HepG2 (cell line): ENCODE results near the gene TUT7. TPM values are rescaled to one million over a fixed set of nuclear protein-coding genes. Genes with fewer than 3 reads are reported as not detected.
A peak's percentile ranks its signal among the peaks of the same experiment; 100 is the strongest.

Source experiments
- CEBPB ChIP-seq: IDR thresholded peaks from 2 replicates; pipeline ENCODE4 v1.6.1; 2011; ENCODE audit warnings: low read depth, low read length, improper control_type of control experiment, borderline replicate concordance
- GATA4 ChIP-seq: sonication (generic); IDR thresholded peaks from 2 replicates; pipeline ENCODE4 v1.6.1; 2016; ENCODE audit warnings: antibody characterized with exemption, low read depth, borderline replicate concordance
- GLI4 ChIP-seq: sonication (generic); formaldehyde crosslinking; IDR thresholded peaks from 2 replicates; pipeline ENCODE4 v1.5.1; 2020; ENCODE audit warnings: missing genetic modification reagents, mild to moderate bottlenecking, moderate library complexity, borderline replicate concordance
- MAZ ChIP-seq, 2 experiments: sonication (generic) in 1 of 2; formaldehyde crosslinking in 1 of 2; IDR thresholded peaks; 2 replicates each; pipeline versions ENCODE4 v1.5.0 to v1.6.1; 2012 to 2020; ENCODE audit warnings: low read depth in 2 of 2, mild to moderate bottlenecking in 2 of 2, borderline replicate concordance in 1 of 2, improper control_type of control experiment in 1 of 2, low read length in 1 of 2, missing genetic modification reagents in 1 of 2, moderate library complexity in 1 of 2
- PHF5A ChIP-seq: IDR thresholded peaks from one replicate; pipeline ENCODE4 v1.6.1; 2018; ENCODE audit warnings: low read depth, missing genetic modification reagents; ENCODE audit not compliant: unreplicated experiment
- ZNF382 ChIP-seq: sonication (generic); formaldehyde crosslinking; IDR thresholded peaks from 2 replicates; pipeline ENCODE4 v1.5.0; 2020; ENCODE audit warnings: missing genetic modification reagents, mild to moderate bottlenecking, borderline replicate concordance
- ZNF607 ChIP-seq: sonication (generic); formaldehyde crosslinking; IDR thresholded peaks from 2 replicates; pipeline ENCODE4 v1.5.1; 2020; ENCODE audit warnings: missing genetic modification reagents, mild to moderate bottlenecking, borderline replicate concordance
- polyA plus RNA-seq, 8 experiments: library from polyadenylated mRNA; depleted of rRNA in 3 of 8; stranded (reverse) in 7 of 8; unstranded in 1 of 8; fragments of >200 nt; fragmentation: Illumina TruSeq in 4 of 8; extraction: Trizol in 4 of 8; gene quantifications; 2 replicates each; pipeline versions ENCODE4 v1.2.1 to v1.2.3, GENCODE V29; 2011 to 2016; ENCODE audit warnings: low read depth in 4 of 8, missing spikeins in 1 of 8, mixed read lengths in 1 of 8; ENCODE audit not compliant: insufficient read depth in 1 of 8
- total RNA-seq, 5 experiments: library from RNA; depleted of rRNA; stranded (reverse); fragments of >200 nt; fragmentation: Illumina TruSeq; extraction: Trizol; gene quantifications; 2 replicates each; pipeline ENCODE4 v1.2.3, GENCODE V29; 2016; ENCODE audit warnings: low read depth in 1 of 5
- TF ChIP-seq, protein P1 (sequence below): sonication (generic); formaldehyde crosslinking; IDR thresholded peaks from 2 replicates; pipeline ENCODE4 v1.8.1; 2022; ENCODE audit warnings: low read depth, mild to moderate bottlenecking, missing genetic modification reagents
- TF ChIP-seq, protein P2 (sequence below): sonication (generic); formaldehyde crosslinking; IDR thresholded peaks from 2 replicates; pipeline ENCODE4 v1.5.1; 2020; ENCODE audit warnings: mild to moderate bottlenecking, missing genetic modification reagents, moderate library complexity
- TF ChIP-seq, protein P3 (sequence below), 2 experiments: fragments of 450-650 bp in 1 of 2; sonication (generic) in 1 of 2; formaldehyde crosslinking in 1 of 2; IDR thresholded peaks; 2 replicates each; pipeline versions ENCODE4 v1.6.1 to v1.8.0; 2016 to 2022; ENCODE audit warnings: antibody characterized with exemption in 1 of 2, mild to moderate bottlenecking in 1 of 2, missing genetic modification reagents in 1 of 2

Gene TUT7
- total and polyA plus RNA-seq, 2 of the 13 experiments (the other 11 are each of a cell fraction or from before 2014, with no cell fraction given): 12.0 to 19.4 TPM

DNA sequence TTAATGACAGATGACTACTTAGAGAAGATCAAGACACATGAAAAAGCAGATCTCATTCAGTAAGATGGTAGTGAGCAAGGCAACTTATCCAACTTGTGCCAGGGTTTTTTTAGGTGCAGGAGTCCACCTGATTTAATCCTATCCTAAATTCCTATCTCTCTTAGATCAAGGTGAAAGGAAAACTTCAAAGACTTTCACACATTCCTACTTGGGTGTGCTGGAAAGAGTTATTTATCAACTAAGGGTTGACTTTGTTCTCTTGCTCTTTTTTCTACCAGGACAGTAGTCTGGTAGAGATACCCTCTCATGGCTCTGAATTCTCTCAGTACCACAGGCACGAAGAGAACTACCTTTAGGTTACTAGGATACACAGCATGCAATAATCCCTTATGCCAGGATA, 18.2 kb downstream of the TUT7 start (continued):
- TF ChIP-seq, protein P1, sequence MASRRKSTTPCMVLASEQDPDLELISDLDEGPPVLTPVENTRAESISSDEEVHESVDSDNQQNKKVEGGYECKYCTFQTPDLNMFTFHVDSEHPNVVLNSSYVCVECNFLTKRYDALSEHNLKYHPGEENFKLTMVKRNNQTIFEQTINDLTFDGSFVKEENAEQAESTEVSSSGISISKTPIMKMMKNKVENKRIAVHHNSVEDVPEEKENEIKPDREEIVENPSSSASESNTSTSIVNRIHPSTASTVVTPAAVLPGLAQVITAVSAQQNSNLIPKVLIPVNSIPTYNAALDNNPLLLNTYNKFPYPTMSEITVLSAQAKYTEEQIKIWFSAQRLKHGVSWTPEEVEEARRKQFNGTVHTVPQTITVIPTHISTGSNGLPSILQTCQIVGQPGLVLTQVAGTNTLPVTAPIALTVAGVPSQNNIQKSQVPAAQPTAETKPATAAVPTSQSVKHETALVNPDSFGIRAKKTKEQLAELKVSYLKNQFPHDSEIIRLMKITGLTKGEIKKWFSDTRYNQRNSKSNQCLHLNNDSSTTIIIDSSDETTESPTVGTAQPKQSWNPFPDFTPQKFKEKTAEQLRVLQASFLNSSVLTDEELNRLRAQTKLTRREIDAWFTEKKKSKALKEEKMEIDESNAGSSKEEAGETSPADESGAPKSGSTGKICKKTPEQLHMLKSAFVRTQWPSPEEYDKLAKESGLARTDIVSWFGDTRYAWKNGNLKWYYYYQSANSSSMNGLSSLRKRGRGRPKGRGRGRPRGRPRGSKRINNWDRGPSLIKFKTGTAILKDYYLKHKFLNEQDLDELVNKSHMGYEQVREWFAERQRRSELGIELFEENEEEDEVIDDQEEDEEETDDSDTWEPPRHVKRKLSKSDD: no peak
- TF ChIP-seq, protein P2, sequence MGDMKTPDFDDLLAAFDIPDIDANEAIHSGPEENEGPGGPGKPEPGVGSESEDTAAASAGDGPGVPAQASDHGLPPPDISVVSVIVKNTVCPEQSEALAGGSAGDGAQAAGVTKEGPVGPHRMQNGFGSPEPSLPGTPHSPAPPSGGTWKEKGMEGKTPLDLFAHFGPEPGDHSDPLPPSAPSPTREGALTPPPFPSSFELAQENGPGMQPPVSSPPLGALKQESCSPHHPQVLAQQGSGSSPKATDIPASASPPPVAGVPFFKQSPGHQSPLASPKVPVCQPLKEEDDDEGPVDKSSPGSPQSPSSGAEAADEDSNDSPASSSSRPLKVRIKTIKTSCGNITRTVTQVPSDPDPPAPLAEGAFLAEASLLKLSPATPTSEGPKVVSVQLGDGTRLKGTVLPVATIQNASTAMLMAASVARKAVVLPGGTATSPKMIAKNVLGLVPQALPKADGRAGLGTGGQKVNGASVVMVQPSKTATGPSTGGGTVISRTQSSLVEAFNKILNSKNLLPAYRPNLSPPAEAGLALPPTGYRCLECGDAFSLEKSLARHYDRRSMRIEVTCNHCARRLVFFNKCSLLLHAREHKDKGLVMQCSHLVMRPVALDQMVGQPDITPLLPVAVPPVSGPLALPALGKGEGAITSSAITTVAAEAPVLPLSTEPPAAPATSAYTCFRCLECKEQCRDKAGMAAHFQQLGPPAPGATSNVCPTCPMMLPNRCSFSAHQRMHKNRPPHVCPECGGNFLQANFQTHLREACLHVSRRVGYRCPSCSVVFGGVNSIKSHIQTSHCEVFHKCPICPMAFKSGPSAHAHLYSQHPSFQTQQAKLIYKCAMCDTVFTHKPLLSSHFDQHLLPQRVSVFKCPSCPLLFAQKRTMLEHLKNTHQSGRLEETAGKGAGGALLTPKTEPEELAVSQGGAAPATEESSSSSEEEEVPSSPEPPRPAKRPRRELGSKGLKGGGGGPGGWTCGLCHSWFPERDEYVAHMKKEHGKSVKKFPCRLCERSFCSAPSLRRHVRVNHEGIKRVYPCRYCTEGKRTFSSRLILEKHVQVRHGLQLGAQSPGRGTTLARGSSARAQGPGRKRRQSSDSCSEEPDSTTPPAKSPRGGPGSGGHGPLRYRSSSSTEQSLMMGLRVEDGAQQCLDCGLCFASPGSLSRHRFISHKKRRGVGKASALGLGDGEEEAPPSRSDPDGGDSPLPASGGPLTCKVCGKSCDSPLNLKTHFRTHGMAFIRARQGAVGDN (CRISPR knock-in tag): no peak
- TF ChIP-seq, protein P3, sequence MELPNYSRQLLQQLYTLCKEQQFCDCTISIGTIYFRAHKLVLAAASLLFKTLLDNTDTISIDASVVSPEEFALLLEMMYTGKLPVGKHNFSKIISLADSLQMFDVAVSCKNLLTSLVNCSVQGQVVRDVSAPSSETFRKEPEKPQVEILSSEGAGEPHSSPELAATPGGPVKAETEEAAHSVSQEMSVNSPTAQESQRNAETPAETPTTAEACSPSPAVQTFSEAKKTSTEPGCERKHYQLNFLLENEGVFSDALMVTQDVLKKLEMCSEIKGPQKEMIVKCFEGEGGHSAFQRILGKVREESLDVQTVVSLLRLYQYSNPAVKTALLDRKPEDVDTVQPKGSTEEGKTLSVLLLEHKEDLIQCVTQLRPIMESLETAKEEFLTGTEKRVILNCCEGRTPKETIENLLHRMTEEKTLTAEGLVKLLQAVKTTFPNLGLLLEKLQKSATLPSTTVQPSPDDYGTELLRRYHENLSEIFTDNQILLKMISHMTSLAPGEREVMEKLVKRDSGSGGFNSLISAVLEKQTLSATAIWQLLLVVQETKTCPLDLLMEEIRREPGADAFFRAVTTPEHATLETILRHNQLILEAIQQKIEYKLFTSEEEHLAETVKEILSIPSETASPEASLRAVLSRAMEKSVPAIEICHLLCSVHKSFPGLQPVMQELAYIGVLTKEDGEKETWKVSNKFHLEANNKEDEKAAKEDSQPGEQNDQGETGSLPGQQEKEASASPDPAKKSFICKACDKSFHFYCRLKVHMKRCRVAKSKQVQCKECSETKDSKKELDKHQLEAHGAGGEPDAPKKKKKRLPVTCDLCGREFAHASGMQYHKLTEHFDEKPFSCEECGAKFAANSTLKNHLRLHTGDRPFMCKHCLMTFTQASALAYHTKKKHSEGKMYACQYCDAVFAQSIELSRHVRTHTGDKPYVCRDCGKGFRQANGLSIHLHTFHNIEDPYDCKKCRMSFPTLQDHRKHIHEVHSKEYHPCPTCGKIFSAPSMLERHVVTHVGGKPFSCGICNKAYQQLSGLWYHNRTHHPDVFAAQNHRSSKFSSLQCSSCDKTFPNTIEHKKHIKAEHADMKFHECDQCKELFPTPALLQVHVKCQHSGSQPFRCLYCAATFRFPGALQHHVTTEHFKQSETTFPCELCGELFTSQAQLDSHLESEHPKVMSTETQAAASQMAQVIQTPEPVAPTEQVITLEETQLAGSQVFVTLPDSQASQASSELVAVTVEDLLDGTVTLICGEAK (IDR thresholded peaks at IDR 0.05): no peak
- TF ChIP-seq, protein P3 (CRISPR knock-in tag; IDR thresholded peaks at IDR 0.05): no peak
- no peak for TF ChIP-seq GLI4 (CRISPR knock-in tag)
- TF ChIP-seq PHF5A (CRISPR knock-in tag): peak; percentile 44
- TF ChIP-seq ZNF382 (CRISPR knock-in tag): no peak
- no peak for TF ChIP-seq ZNF607
- TF ChIP-seq GATA4: peak; percentile 67; the same call in 1 of the 2 replicates
- TF ChIP-seq CEBPB: no peak
- no peak for TF ChIP-seq MAZ (IDR thresholded peaks at IDR 0.05; ENCODE audit: borderline replicate concordance, low read depth, low read length)
- no peak for TF ChIP-seq MAZ (CRISPR knock-in tag; IDR thresholded peaks at IDR 0.05; ENCODE audit: low read depth)
